Right atrium auricular region (tissue), 2 donors: ENCODE results near the gene CLEC16A. TPM values are rescaled to one million over a fixed set of nuclear protein-coding genes. Genes with fewer than 3 reads are reported as not detected.

ENCODE experiments used
- DNase-seq: peaks from one replicate; pipeline ENCODE4 v3.0.0-alpha.2; 2019; ENCODE audit warnings: low spot score
- H3K27ac ChIP-seq, 2 donors: fragments of 200-600 bp; sonication (generic); 1 replicate in 1 of 2; 2 replicates in 1 of 2; pipeline ENCODE4 v1.5.1; 2016 to 2019
- H3K27me3 ChIP-seq, 2 donors: fragments of 200-600 bp; sonication (generic); one replicate each; pipeline versions ENCODE4 v1.5.1 to v1.6.0; 2017 to 2019
- H3K36me3 ChIP-seq: fragments of 200-600 bp; sonication (generic); one replicate; pipeline ENCODE4 v1.5.1; 2016
- H3K4me1 ChIP-seq, 2 donors: fragments of 200-600 bp; sonication (generic); one replicate each; pipeline versions ENCODE4 v1.5.1 to v1.6.0; 2017 to 2019
- H3K4me3 ChIP-seq, 2 donors: fragments of 200-600 bp; sonication (generic); 1 replicate in 1 of 2; 2 replicates in 1 of 2; pipeline ENCODE4 v1.5.1; 2017 to 2019; ENCODE audit warnings: mild to moderate bottlenecking in 1 of 2, moderate library complexity in 1 of 2
- H3K9me3 ChIP-seq, 2 donors: fragments of 200-600 bp; sonication (generic); one replicate each; pipeline ENCODE4 v1.5.1; 2019
- CTCF ChIP-seq, 2 donors: fragments of 200-600 bp; sonication (generic); IDR thresholded peaks; one replicate each; pipeline ENCODE4 v1.5.1; 2019; ENCODE audit warnings: antibody characterized with exemption in 2 of 2
- total RNA-seq, 2 donors: library from RNA; depleted of rRNA; stranded (reverse); fragments of >200 nt; gene quantifications; one replicate each; pipeline ENCODE4 v1.1.0, GENCODE V29; 2016

The CLEC16A gene
- total RNA-seq, 2 donors from 2014 or later, result 24.1 to 49.0 TPM

- H3K4me3 ChIP-seq, result no peak overlapping the region
- peak overlapping the region; percentile 59 to 76 for H3K27ac ChIP-seq
- H3K9me3 ChIP-seq, result no peaks in the 10 kb centered on the region
- TF ChIP-seq CTCF (IDR thresholded peaks at IDR 0.05), result no peak
- H3K4me1 ChIP-seq, result peaks cover 0 to 96% of the 10 kb centered on the region in 2 donors
- H3K27me3 ChIP-seq, result no peaks in the 10 kb centered on the region
- H3K36me3 ChIP-seq, result no peaks in the 10 kb centered on the region
- DNase-seq, result no peak
Observed at GRCh38 chr16:11136600-11136999, 192.2 kb downstream of the CLEC16A start.

- Histone ChIP-seq H3K4me1 (peaks cover 0 to 96% of the 10 kb centered on the region in 2 donors), H3K9me3 (no peaks in the 10 kb centered on the region), H3K27me3 (no peaks in the 10 kb centered on the region), H3K4me3 (no peak overlapping the region), H3K27ac (peak overlapping the region in 1 of 2 donors; percentile 68), H3K36me3 (no peaks in the 10 kb centered on the region)
- no peak for TF ChIP-seq CTCF (IDR thresholded peaks at IDR 0.05)
- no peak for DNase-seq
Observed at GRCh38 chr16:11138022-11138768, 193.8 kb downstream of the CLEC16A start.

- no peaks in the 10 kb centered on the region for H3K27me3 ChIP-seq
- no peak for TF ChIP-seq CTCF (IDR thresholded peaks at IDR 0.05)
- H3K4me3 ChIP-seq, result no peak overlapping the region
- no peaks in the 10 kb centered on the region for H3K9me3 ChIP-seq
- no peaks in the 10 kb centered on the region for H3K36me3 ChIP-seq
- no peak for DNase-seq
- peaks cover 0 to 94% of the 10 kb centered on the region in 2 donors for H3K4me1 ChIP-seq
- peak overlapping the region; percentile 57 to 68 for H3K27ac ChIP-seq
Observed at GRCh38 chr16:11138769-11139325, 194.5 kb downstream of the CLEC16A start.

GRCh38 chr16:11139326-11140097 lies 195.1 kb downstream of the CLEC16A start:
- no peaks in the 10 kb centered on the region for H3K27me3 ChIP-seq
- DNase-seq, result no peak
- H3K27ac ChIP-seq, result peak overlapping the region; percentile 57 to 68
- H3K36me3 ChIP-seq, result no peaks in the 10 kb centered on the region
- no peak overlapping the region for H3K4me3 ChIP-seq
- no peaks in the 10 kb centered on the region for H3K9me3 ChIP-seq
- peaks cover 0 to 94% of the 10 kb centered on the region in 2 donors for H3K4me1 ChIP-seq
- no peak for TF ChIP-seq CTCF (IDR thresholded peaks at IDR 0.05)

- no peak for DNase-seq
- no peak for TF ChIP-seq CTCF (IDR thresholded peaks at IDR 0.05)
- Histone ChIP-seq H3K4me3 (no peak overlapping the region), H3K36me3 (no peaks in the 10 kb centered on the region), H3K27me3 (no peaks in the 10 kb centered on the region), H3K9me3 (no peaks in the 10 kb centered on the region), H3K4me1 (peaks cover 0 to 94% of the 10 kb centered on the region in 2 donors), H3K27ac (peak overlapping the region; percentile 57 to 68)
Observed at GRCh38 chr16:11140098-11140375, 195.7 kb downstream of the CLEC16A start.
